HG02938 (cell line): Measurements from ENCODE around the gene AP3S2.
"Not testable (repeated sequence)": the region's sequence is repeated elsewhere in the genome, so short reads cannot be mapped to it uniquely, and the experiment has no call there.

Source experiments
- ATAC-seq: cut with Tn5 transposase; IDR thresholded peaks from one replicate; pipeline ENCODE4 v1.9.1; 2021; ENCODE audit warnings: mild to moderate bottlenecking, moderate library complexity; ENCODE audit not compliant: unreplicated experiment

AP3S2 gene

GRCh38 chr15:89836267-89837133 lies 57.3 kb downstream of the AP3S2 start:
- ATAC-seq: no peak

GRCh38 chr15:89835176-89835564 lies 58.6 kb downstream of the AP3S2 start:
- ATAC-seq: no peak

GRCh38 chr15:89834465-89835175 lies 59.2 kb downstream of the AP3S2 start:
- ATAC-seq: not testable (repeated sequence)

GRCh38 chr15:89833966-89834365 lies 59.8 kb downstream of the AP3S2 start:
- no peak for ATAC-seq

- no peak for ATAC-seq
Observed at GRCh38 chr15:89830639-89831038, 63.2 kb downstream of the AP3S2 start.

GRCh38 chr15:89829616-89830440 lies 64.0 kb downstream of the AP3S2 start:
- ATAC-seq: no peak

- ATAC-seq: no peak
Observed at GRCh38 chr15:89829161-89829560, 64.6 kb downstream of the AP3S2 start.

- no peak for ATAC-seq
Observed at GRCh38 chr15:89828281-89829145, 65.3 kb downstream of the AP3S2 start.

GRCh38 chr15:89827829-89828228 lies 66.0 kb downstream of the AP3S2 start:
- no peak for ATAC-seq

GRCh38 chr15:89826671-89827655 lies 66.8 kb downstream of the AP3S2 start:
- no peak for ATAC-seq

GRCh38 chr15:89825271-89825940 lies 68.4 kb downstream of the AP3S2 start:
- no peak for ATAC-seq

- no peak for ATAC-seq
Observed at GRCh38 chr15:89824607-89824867, 69.3 kb downstream of the AP3S2 start.

GRCh38 chr15:89823836-89824606 lies 69.8 kb downstream of the AP3S2 start:
- ATAC-seq: no peak

- ATAC-seq: no peak
Observed at GRCh38 chr15:89822951-89823711, 70.7 kb downstream of the AP3S2 start.

GRCh38 chr15:89822611-89822950 lies 71.2 kb downstream of the AP3S2 start:
- no peak for ATAC-seq

GRCh38 chr15:89822026-89822425 lies 71.8 kb downstream of the AP3S2 start:
- ATAC-seq: no peak
